Retinal pigment epithelial cell (primary cell): ENCODE results near the gene PID1.

Source experiments
- DNase-seq: peaks from one replicate; pipeline ENCODE4 v3.0.0-alpha.2; 2010; ENCODE audit warnings: low read depth
- H3K4me3 ChIP-seq: 2 replicates; pipeline ENCODE4 v1.5.1; 2011; ENCODE audit warnings: mild to moderate bottlenecking, low read length, control low read depth, moderate library complexity
- TF ChIP-seq, protein P1 (sequence below): conservative IDR thresholded peaks from 2 replicates; pipeline ENCODE4 v1.5.1; 2011; ENCODE audit warnings: low read depth, low read length, control low read depth, inconsistent platforms

The PID1 gene

DNA sequence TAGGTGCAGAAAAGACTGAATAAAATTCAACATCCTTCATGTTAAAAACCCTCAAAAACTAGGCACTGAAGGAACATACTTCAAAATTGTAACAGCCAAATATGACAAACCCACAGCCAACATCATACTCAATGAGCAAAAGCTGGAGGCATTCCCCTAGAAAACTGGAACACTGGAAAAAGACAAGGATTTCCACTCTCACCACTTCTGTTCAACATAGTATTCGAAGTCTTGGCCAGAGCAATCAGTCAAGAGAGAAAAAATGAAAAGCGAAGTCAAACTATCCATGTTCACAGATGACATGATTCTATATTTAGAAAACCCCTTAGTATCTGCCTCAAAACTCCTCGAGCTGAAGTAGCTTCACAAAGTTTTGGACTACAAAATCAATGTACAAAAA is 282.3 kb downstream of the PID1 start:
- DNase-seq = no peak
- TF ChIP-seq, protein P1, sequence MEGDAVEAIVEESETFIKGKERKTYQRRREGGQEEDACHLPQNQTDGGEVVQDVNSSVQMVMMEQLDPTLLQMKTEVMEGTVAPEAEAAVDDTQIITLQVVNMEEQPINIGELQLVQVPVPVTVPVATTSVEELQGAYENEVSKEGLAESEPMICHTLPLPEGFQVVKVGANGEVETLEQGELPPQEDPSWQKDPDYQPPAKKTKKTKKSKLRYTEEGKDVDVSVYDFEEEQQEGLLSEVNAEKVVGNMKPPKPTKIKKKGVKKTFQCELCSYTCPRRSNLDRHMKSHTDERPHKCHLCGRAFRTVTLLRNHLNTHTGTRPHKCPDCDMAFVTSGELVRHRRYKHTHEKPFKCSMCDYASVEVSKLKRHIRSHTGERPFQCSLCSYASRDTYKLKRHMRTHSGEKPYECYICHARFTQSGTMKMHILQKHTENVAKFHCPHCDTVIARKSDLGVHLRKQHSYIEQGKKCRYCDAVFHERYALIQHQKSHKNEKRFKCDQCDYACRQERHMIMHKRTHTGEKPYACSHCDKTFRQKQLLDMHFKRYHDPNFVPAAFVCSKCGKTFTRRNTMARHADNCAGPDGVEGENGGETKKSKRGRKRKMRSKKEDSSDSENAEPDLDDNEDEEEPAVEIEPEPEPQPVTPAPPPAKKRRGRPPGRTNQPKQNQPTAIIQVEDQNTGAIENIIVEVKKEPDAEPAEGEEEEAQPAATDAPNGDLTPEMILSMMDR = no peak
- H3K4me3 ChIP-seq = no peak overlapping the region

DNA sequence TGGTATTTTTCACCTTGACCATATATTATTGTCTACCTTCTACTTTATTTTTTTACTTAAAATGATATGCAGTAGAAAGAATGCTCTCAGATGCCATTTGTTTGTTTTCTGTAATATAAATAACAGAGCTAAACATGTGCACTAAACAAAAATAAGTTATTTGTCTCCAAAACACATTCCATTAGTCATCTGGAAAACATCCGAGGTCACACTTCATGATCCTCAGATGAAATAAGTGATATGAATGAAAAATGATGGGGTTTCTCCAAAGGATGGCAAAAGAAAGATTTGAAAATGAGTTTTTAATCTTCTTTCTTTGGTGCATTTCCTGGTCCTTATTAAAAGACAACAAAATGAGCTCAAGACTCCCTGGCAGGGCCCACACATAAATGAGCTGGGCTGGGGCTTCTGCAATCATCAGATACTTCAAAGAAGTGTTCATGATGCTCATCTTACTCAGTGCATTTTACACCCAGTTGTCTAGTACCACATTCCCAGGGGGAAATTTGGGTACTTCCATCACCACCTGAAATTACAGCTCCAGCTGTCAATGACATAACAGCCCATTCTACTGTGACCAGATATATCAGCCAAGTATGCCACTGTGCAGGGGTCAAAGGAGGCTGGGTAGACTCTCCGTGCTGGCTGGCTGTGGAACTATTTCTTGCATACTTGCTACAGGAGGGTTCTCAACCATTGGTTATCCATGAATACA is 283.5 kb downstream of the PID1 start:
- H3K4me3 ChIP-seq = no peak overlapping the region
- TF ChIP-seq, protein P1 = no peak
- DNase-seq = no peak

DNA sequence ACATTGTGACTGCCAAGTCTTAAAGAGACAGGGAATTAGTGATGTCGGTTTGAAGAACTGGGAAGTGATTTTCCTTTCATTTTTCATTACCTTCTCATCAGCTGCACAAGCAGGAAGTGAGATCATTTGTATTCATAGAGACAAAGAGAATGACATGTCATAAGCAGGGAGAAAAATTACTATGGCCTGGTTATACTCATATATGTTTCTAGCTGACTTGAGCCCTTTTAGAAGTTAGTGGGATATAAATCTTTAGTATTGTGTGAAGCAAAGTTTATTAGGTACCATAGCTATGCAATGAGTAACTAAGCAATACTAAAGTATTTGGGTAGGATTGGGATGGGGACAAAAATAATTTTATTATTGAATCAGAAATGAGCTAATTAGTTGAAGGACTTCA is 284.1 kb downstream of the PID1 start:
- TF ChIP-seq, protein P1 = no peak
- DNase-seq = no peak
- H3K4me3 ChIP-seq = no peak overlapping the region

DNA sequence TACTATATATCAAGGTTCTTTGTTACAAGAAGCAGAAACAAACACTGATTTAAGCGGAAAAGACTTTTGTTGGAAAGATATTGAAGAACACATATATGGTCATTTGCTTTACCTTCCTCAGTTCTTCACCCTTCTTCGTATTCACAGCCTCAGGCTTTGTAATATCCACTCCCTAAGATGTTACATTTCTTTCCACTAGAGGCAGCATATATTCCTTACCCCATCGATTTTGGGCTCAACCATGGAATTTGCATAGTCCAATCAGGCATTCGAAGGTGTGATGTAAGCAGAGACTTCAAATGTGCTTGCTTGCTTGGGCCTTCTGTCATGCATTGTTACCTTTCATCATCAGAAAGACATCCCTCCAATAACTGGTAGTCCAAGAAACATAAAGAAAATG is 287.4 kb downstream of the PID1 start:
- DNase-seq = no peak
- TF ChIP-seq, protein P1 = no peak
- no peak overlapping the region for H3K4me3 ChIP-seq

DNA sequence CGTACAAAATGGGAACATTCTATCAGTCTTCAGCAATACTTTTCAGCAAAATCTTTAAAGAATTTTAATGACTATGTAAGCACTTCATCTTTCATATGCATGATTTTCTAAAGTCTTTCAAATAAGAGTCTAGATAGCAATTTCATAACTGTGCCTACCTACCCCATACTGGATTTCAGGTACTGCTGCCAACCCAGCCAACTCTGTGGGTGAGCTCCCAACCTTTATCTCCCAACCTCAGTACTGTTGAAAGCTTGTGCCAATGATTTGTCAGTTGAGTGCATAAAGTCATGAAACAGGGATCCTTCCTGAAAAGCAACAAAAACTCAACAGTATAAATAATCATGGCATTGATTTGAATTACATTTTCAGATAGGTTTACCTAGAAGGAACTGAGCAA is 296.9 kb downstream of the PID1 start:
- H3K4me3 ChIP-seq = no peak overlapping the region
- TF ChIP-seq, protein P1 = no peak
- no peak for DNase-seq
